PC-3 (cell line): ENCODE results near the gene OSBPL7. TPM values are rescaled to one million over a fixed set of nuclear protein-coding genes. Genes with fewer than 3 reads are reported as not detected.

Experiments
- ATAC-seq: fragments of 200-7000 bp; cut with Tn5 transposase; 2 replicates; pipeline ENCODE4 v1.9.1; 2020; ENCODE audit warnings: mild to moderate bottlenecking, moderate library complexity
- BruUV-seq: library from RNA; stranded (reverse); fragments of 400-500 nt; replicated peaks from 2 replicates; lab custom pipeline; 2021; lab: Mats Ljungman, UMichigan
- CTCF ChIA-PET: fragments of 300-600 bp; sonication (Branson Sonifier 250); formaldehyde crosslinking; loops from one replicate; lab custom pipeline; 2022; ENCODE audit warnings: antibody characterized with exemption; lab: Charles Lee
- POLR2A ChIA-PET: fragments of 300-600 bp; sonication (Branson Sonifier 250); formaldehyde crosslinking; loops from one replicate; lab custom pipeline; 2022; ENCODE audit warnings: antibody characterized with exemption; ENCODE audit not compliant: unreplicated experiment; lab: Charles Lee
- DNase-seq: peaks from one replicate; pipeline ENCODE4 v3.0.0-alpha.2; 2015
- H2AFZ ChIP-seq: fragments of 300-600 bp; sonication (generic); 2 replicates; pipeline ENCODE4 v1.6.0; 2016; ENCODE audit warnings: antibody characterized with exemption, low read length
- H3F3A ChIP-seq: fragments of 300-600 bp; sonication (generic); one replicate; pipeline ENCODE4 v1.6.0; 2017; ENCODE audit warnings: antibody characterized with exemption, low read length, control low read depth, mild to moderate bottlenecking; ENCODE audit not compliant: unreplicated experiment
- H3K27ac ChIP-seq: fragments of 300-600 bp; sonication (generic); 2 replicates; pipeline ENCODE4 v1.5.1; 2016; ENCODE audit warnings: mild to moderate bottlenecking, low read length
- H3K27me3 ChIP-seq: fragments of 300-600 bp; sonication (generic); 2 replicates; pipeline ENCODE4 v1.6.1; 2016; ENCODE audit warnings: low read length, mixed read lengths
- H3K36me3 ChIP-seq: fragments of 300-600 bp; sonication (generic); 2 replicates; pipeline ENCODE4 v1.6.1; 2016; ENCODE audit warnings: low read depth, mixed run types, low read length, mixed read lengths
- H3K4me1 ChIP-seq: fragments of 300-600 bp; sonication (generic); 2 replicates; pipeline ENCODE4 v1.5.1; 2016; ENCODE audit warnings: low read length; ENCODE audit not compliant: insufficient read depth
- H3K4me2 ChIP-seq: fragments of 300-600 bp; sonication (generic); 2 replicates; pipeline ENCODE4 v1.6.0; 2016; ENCODE audit warnings: low read length
- H3K4me3 ChIP-seq: fragments of 300-600 bp; sonication (generic); 2 replicates; pipeline ENCODE4 v1.5.1; 2016; ENCODE audit warnings: mild to moderate bottlenecking, low read length, mixed read lengths
- H3K79me2 ChIP-seq: fragments of 300-600 bp; sonication (generic); 2 replicates; pipeline ENCODE4 v1.6.1; 2017; ENCODE audit warnings: low read length, mixed read lengths
- H3K9ac ChIP-seq: fragments of 300-600 bp; sonication (generic); 2 replicates; pipeline ENCODE4 v1.6.0; 2016; ENCODE audit warnings: mild to moderate bottlenecking, low read length
- H3K9me2 ChIP-seq: fragments of 300-600 bp; sonication (generic); replicated peaks from 2 replicates; pipeline ENCODE4 v1.6.1; 2016; ENCODE audit warnings: mixed run types, low read length, mixed read lengths
- H3K9me3 ChIP-seq: fragments of 300-600 bp; sonication (generic); 2 replicates; pipeline ENCODE4 v1.6.1; 2016; ENCODE audit warnings: low read length, mixed read lengths
- H4K20me1 ChIP-seq: fragments of 300-600 bp; sonication (generic); 2 replicates; pipeline ENCODE4 v1.6.1; 2016; ENCODE audit warnings: low read length, mixed read lengths
- EZH2 ChIP-seq: fragments of 300-600 bp; sonication (generic); IDR thresholded peaks from one replicate; pipeline ENCODE4 v1.6.1; 2017; ENCODE audit warnings: antibody characterized with exemption, mild to moderate bottlenecking, low read length; ENCODE audit not compliant: unreplicated experiment
- EZH2phosphoT487 ChIP-seq: fragments of 300-600 bp; sonication (generic); IDR thresholded peaks from 2 replicates; pipeline ENCODE4 v1.6.1; 2018; ENCODE audit warnings: mild to moderate bottlenecking, antibody characterized with exemption, low read length, borderline replicate concordance
- intact Hi-C: fragments of 100-400 bp; cut with micrococcal nuclease; formaldehyde crosslinking; loops from 2 replicates; pipeline ENCODE4 v1.9.0; 2023
- total RNA-seq: library from RNA; depleted of rRNA; stranded (reverse); fragments of >200 nt; gene quantifications from 2 replicates; pipeline ENCODE4 v1.2.3, GENCODE V29; 2014
- TF ChIP-seq, protein P1 (sequence below): fragments of 300-600 bp; sonication (generic); conservative IDR thresholded peaks from 2 replicates; pipeline ENCODE4 v1.5.1; 2017; ENCODE audit warnings: antibody characterized with exemption, low read depth, mild to moderate bottlenecking, low read length

The OSBPL7 gene
- total RNA-seq, 1 experiment from 2014 or later: 22.1 TPM

DNA sequence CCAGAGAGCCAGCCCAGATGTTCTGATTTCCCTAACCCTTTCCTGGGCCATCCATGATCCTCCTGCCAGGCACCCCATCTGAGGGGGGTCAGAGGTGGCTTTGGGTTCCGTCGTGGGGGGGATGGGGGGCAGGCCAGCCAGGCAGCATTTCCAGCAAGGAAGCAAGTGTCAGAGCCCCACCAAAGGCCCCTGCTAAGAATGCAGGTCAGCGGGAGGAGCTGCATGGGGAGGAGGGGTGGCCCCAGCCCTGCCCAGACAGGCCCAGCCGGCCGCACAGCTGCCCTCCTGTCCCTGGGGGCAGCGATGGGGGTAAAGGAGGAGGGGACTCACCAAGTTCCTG is 21.8 kb upstream of the OSBPL7 start:
- Histone ChIP-seq H3K36me3 (no peaks in the 10 kb centered on the region; the same call in 1 of the 2 replicates), H3K4me2 (no peak overlapping the region), H3K27me3 (no peaks in the 10 kb centered on the region), H3K27ac (no peak overlapping the region), H2AFZ (no peak overlapping the region; the same call in 1 of the 2 replicates), H3K9me3 (no peaks in the 10 kb centered on the region), H3K9me2 (no peaks in the 10 kb centered on the region), H3F3A (no peaks in the 10 kb centered on the region), H3K4me3 (no peak overlapping the region), H3K9ac (no peak overlapping the region), H3K4me1 (peaks cover 21% of the 10 kb centered on the region), H4K20me1 (no peaks in the 10 kb centered on the region), H3K79me2 (peaks cover 18% of the 10 kb centered on the region)
- ChIA-PET CTCF (interaction anchor here (0.6 to 4.1 kb wide), 9 partner anchors 33 to 1035 kb away, joined by 3 to 65 read pairs (median 4); no protein-coding TSS in a partner anchor), POLR2A (no interaction called here)
- no peak for TF ChIP-seq EZH2phosphoT487
- TF ChIP-seq, protein P1, sequence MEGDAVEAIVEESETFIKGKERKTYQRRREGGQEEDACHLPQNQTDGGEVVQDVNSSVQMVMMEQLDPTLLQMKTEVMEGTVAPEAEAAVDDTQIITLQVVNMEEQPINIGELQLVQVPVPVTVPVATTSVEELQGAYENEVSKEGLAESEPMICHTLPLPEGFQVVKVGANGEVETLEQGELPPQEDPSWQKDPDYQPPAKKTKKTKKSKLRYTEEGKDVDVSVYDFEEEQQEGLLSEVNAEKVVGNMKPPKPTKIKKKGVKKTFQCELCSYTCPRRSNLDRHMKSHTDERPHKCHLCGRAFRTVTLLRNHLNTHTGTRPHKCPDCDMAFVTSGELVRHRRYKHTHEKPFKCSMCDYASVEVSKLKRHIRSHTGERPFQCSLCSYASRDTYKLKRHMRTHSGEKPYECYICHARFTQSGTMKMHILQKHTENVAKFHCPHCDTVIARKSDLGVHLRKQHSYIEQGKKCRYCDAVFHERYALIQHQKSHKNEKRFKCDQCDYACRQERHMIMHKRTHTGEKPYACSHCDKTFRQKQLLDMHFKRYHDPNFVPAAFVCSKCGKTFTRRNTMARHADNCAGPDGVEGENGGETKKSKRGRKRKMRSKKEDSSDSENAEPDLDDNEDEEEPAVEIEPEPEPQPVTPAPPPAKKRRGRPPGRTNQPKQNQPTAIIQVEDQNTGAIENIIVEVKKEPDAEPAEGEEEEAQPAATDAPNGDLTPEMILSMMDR: 0 out of 2 replicates have a peak, but pooled peaks have one; percentile 30
- no TSS peak for BruUV-seq
- DNase-seq (no peak), ATAC-seq (no peak)
- intact Hi-C loops: loop anchor here (1.0 kb wide), 2 partner anchors 47 to 175 kb away; no protein-coding TSS in a partner anchor

DNA sequence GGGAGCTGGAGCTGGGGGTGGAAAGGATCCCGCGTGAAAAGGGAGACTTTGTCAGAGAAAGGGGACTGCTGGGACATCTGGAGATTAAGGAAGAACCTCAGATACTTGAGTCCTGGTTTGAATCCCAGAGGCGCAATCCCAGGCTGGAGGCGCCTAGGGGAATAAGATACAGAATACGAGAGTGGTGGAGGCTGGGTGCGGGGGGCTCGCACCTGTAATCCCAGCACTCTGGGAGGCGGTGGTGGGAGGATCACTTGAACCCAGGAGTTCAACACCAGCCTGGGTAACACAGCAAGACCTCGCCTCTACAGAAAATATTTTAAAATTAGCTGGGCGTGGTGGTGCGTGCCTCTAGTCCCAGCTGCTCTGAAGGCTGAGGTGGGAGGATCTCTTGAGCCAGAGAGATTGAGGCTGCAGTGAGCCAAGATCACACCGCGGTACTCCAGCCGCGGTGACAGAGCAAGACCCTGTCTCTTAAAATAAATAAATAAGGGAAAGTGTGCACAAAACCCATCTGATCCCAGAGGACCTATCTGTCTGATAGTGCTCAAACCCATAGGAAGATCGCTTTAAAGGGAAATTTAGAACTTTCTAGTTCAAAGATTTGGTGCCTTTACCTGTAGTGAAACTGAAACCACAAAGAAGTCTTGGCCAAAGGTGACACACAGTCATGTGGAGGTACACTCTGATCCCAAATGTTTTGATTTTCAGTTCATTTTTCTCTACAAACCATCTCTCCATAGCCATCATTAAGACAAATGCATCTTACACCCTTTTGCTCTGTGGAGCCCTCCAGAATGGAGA is 20.1 kb upstream of the OSBPL7 start:
- CTCF ChIA-PET: interaction anchor here (0.5 to 4.1 kb wide), 12 partner anchors 9 to 177 kb away, joined by 3 to 65 read pairs (median 4); partner anchors contain the start of genes CDK5RAP3, LRRC46, MRPL10 and PNPO
- Histone ChIP-seq H3K4me1 (peaks cover 29% of the 10 kb centered on the region), H3K27ac (no peak overlapping the region), H3K4me3 (peak overlapping the region; percentile 80), H3K36me3 (no peaks in the 10 kb centered on the region; the same call in 1 of the 2 replicates), H3K4me2 (peak overlapping the region; percentile 91), H3K9ac (peak overlapping the region; percentile 75; the same call in 1 of the 2 replicates), H3K9me2 (no peaks in the 10 kb centered on the region), H3K27me3 (no peaks in the 10 kb centered on the region), H3K9me3 (no peaks in the 10 kb centered on the region), H4K20me1 (no peaks in the 10 kb centered on the region), H3K79me2 (peaks cover 17% of the 10 kb centered on the region), H3F3A (no peaks in the 10 kb centered on the region), H2AFZ (peak overlapping the region; percentile 95)
- TF ChIP-seq, protein P1: peak; percentile 8; the same call in 1 of the 2 replicates
- TF ChIP-seq EZH2: no peak
- intact Hi-C loops: loop anchor here (1.0 to 2.0 kb wide), 2 partner anchors 107 to 130 kb away; partner anchors contain the start of gene CDK5RAP3
- TSS peak; percentile 74 for BruUV-seq
- POLR2A ChIA-PET: no interaction called here
- no peak for DNase-seq
- no peak; the same call in 1 of the 2 replicates for ATAC-seq
